ELR (cell line): ENCODE measurements around the gene C11orf91.

ENCODE experiments used
- DNase-seq: peaks from one replicate; pipeline ENCODE4 v3.0.0-alpha.2; 2015; ENCODE audit warnings: low read depth

Gene C11orf91

GRCh38 chr11:33651555-33651954 is 49.1 kb downstream of the C11orf91 start:
- DNase-seq = no peak

DNA sequence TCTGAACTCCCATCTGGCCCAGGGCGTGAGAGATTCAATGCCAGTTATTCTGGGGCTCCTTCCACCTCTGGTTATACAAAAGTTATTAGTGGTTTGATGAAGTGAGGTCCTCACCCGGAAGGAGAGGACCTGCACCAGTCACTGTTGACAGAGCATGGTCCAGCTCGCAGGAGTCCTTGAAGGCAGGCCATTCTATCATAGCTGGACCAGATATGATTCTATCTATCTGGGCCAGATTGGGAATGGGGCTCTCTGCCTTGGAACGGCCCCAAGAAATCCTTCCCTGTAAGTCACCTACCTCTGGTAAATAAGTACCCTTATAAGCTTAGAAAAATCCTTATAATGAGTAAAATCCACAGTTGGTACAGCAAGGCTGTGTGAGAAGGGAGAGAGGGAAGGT is 50.7 kb downstream of the C11orf91 start:
- DNase-seq = no peak
